Neuronal stem cell (in vitro differentiated cells): ENCODE data around the gene SCNN1A.
A peak's percentile ranks its signal among the peaks of the same experiment; 100 is the strongest.

Experiments
- DNase-seq: peaks from one replicate; pipeline ENCODE4 v3.0.0-alpha.2; 2013; ENCODE audit warnings: low spot score
- H2AFZ ChIP-seq: one replicate; pipeline ENCODE4 v1.6.1; 2013; ENCODE audit warnings: mild to moderate bottlenecking, low read length, inconsistent platforms
- H2AK5ac ChIP-seq: 2 replicates; pipeline ENCODE4 v1.6.1; 2013; ENCODE audit warnings: low read depth, mild to moderate bottlenecking, inconsistent platforms, low read length, moderate library complexity, mixed read lengths
- H2BK120ac ChIP-seq: 2 replicates; pipeline ENCODE4 v1.6.1; 2013; ENCODE audit warnings: low read depth, mild to moderate bottlenecking, inconsistent platforms, low read length, moderate library complexity, mixed read lengths
- H2BK12ac ChIP-seq: one replicate; pipeline ENCODE4 v1.6.1; 2013; ENCODE audit warnings: low read length, inconsistent platforms
- H2BK15ac ChIP-seq: 2 replicates; pipeline ENCODE4 v1.6.1; 2013; ENCODE audit warnings: mild to moderate bottlenecking, low read length, inconsistent platforms, mixed read lengths
- H2BK5ac ChIP-seq: one replicate; pipeline ENCODE4 v1.6.1; 2013; ENCODE audit warnings: inconsistent platforms, mild to moderate bottlenecking, low read length, moderate library complexity
- H3K14ac ChIP-seq: one replicate; pipeline ENCODE4 v1.6.1; 2013; ENCODE audit warnings: low read length, inconsistent platforms
- H3K18ac ChIP-seq: 2 replicates; pipeline ENCODE4 v1.6.1; 2013; ENCODE audit warnings: low read length, inconsistent platforms
- H3K23ac ChIP-seq: 2 replicates; pipeline ENCODE4 v1.6.1; 2013; ENCODE audit warnings: low read depth, mild to moderate bottlenecking, mixed read lengths, low read length, inconsistent platforms; ENCODE audit not compliant: poor library complexity
- H3K27ac ChIP-seq: replicated peaks from 3 replicates; pipeline ENCODE4 v1.5.1; 2013; ENCODE audit warnings: low read length, inconsistent platforms
- H3K27me3 ChIP-seq, 3 experiments: 2 replicates each; pipeline ENCODE4 v1.6.1; 2013; ENCODE audit warnings: low read length in 3 of 3, mild to moderate bottlenecking in 2 of 3, inconsistent platforms in 1 of 3, low read depth in 1 of 3, mixed read lengths in 1 of 3, moderate library complexity in 1 of 3; ENCODE audit not compliant: control insufficient read depth in 3 of 3, insufficient read depth in 3 of 3
- H3K36me3 ChIP-seq, 2 donors: replicated peaks in 1 of 2; 2 replicates each; pipeline ENCODE4 v1.6.1; 2013; ENCODE audit warnings: low read length in 2 of 2; ENCODE audit not compliant: control insufficient read depth in 2 of 2, insufficient read depth in 2 of 2
- H3K4ac ChIP-seq: 2 replicates; pipeline ENCODE4 v1.6.1; 2013; ENCODE audit warnings: inconsistent platforms, mild to moderate bottlenecking, low read length, moderate library complexity
- H3K4me1 ChIP-seq, 2 donors: 1 replicate in 1 of 2; 2 replicates in 1 of 2; pipeline ENCODE4 v1.6.1; 2013; ENCODE audit warnings: low read length in 2 of 2, low read depth in 1 of 2; ENCODE audit not compliant: control insufficient read depth in 2 of 2, insufficient read depth in 1 of 2
- H3K4me2 ChIP-seq: one replicate; pipeline ENCODE4 v1.6.1; 2013; ENCODE audit warnings: mild to moderate bottlenecking, low read length, inconsistent platforms; ENCODE audit not compliant: insufficient read depth, poor library complexity, severe bottlenecking
- H3K4me3 ChIP-seq, 2 donors: 2 replicates each; pipeline ENCODE4 v1.5.1; 2013; ENCODE audit warnings: low read length in 2 of 2, mild to moderate bottlenecking in 2 of 2, inconsistent platforms in 1 of 2, moderate library complexity in 1 of 2
- H3K79me1 ChIP-seq: one replicate; pipeline ENCODE4 v1.6.1; 2013; ENCODE audit warnings: low read depth, mild to moderate bottlenecking, inconsistent platforms, low read length, moderate library complexity
- H3K9ac ChIP-seq: one replicate; pipeline ENCODE4 v1.6.1; 2013; ENCODE audit warnings: mild to moderate bottlenecking, low read depth, low read length, inconsistent platforms; ENCODE audit not compliant: poor library complexity
- H3K9me3 ChIP-seq, 2 donors: replicated peaks in 1 of 2; 2 replicates each; pipeline versions ENCODE3 to v1.6.1; 2013; ENCODE audit warnings: low read length in 2 of 2, mild to moderate bottlenecking in 2 of 2, inconsistent platforms in 1 of 2, low read depth in 1 of 2, mixed read lengths in 1 of 2, moderate library complexity in 1 of 2; ENCODE audit not compliant: control insufficient read depth in 2 of 2, insufficient read depth in 1 of 2
- H4K8ac ChIP-seq: one replicate; pipeline ENCODE4 v1.6.1; 2013; ENCODE audit warnings: low read depth, mild to moderate bottlenecking, inconsistent platforms, low read length, moderate library complexity
- H4K91ac ChIP-seq: one replicate; pipeline ENCODE4 v1.6.1; 2013; ENCODE audit warnings: low read length, low read depth, mild to moderate bottlenecking, inconsistent platforms; ENCODE audit not compliant: poor library complexity
- WGBS, 2 donors: extraction: QIAGEN DNeasy Blood & Tissue Kit; methylation state at CpG; one replicate each; pipeline ENCODE4 v1.1.7; 2013; ENCODE audit warnings: missing lambda C conversion rate in 2 of 2, mixed read lengths in 1 of 2; ENCODE audit not compliant: insufficient read length in 2 of 2, insufficient replicate concordance in 1 of 2; ENCODE audit errors: extremely low coverage in 2 of 2; 5-methylcytosine and 5-hydroxymethylcytosine counted together

Gene SCNN1A

DNA sequence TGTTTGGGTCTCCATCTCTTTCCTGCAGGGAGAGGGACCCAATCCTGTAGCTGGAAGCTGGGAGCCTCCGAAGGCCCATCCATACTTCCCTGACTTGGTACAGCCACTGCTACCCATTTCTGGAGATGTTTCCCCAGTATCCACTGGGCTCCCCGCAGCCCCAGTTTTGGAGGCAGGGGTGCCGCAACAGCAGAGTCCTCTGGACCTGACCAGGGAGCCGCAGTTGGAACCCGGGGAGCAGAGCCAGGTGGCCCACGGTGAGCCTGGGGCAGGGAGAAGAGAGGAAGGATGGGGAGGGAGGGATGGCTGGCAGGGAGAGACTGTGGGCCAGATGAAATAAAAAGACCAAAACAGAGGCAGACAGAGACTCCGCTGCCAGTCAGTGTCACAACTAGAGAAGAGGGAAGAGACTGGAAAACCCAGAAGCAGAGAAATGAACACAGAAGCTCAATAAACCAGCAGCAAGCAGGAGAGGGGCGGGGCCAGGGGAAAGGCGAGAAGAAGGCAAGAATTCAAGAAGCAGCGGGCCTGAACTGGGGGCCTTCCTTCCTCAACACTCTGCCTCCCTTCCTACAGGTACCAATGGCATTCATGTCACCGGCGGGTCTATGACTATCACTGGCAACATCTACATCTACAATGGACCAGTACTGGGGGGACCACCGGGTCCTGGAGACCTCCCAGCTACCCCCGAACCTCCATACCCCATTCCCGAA is 14.9 kb upstream of the SCNN1A start:
- H2AFZ ChIP-seq: peak overlapping the region; percentile 55
- peak overlapping the region; percentile 27 for H3K18ac ChIP-seq
- DNase-seq: no peak
- H3K14ac ChIP-seq: no peak overlapping the region
- H3K27me3 ChIP-seq: peaks cover 0 to 11% (median 0%) of the 10 kb centered on the region in 3 experiments
- H3K27ac ChIP-seq: no peak overlapping the region
- H3K79me1 ChIP-seq: no peaks in the 10 kb centered on the region
- H2AK5ac ChIP-seq: no peak overlapping the region
- H3K9me3 ChIP-seq: no peaks in the 10 kb centered on the region
- no peak overlapping the region for H2BK12ac ChIP-seq
- H3K4me3 ChIP-seq: no peak overlapping the region
- H3K9ac ChIP-seq: peak overlapping the region; percentile 50
- no peaks in the 10 kb centered on the region for H3K4me1 ChIP-seq
- H2BK15ac ChIP-seq: peak overlapping the region; percentile 77
- no peak overlapping the region for H3K4ac ChIP-seq
- WGBS, 2 donors: no CpG with 5 or more reads among the region's 15 CpGs
- no peaks in the 10 kb centered on the region for H3K36me3 ChIP-seq
- peak overlapping the region; percentile 23 for H3K23ac ChIP-seq
- H4K91ac ChIP-seq: no peak overlapping the region
- no peak overlapping the region for H2BK5ac ChIP-seq
- H3K4me2 ChIP-seq: no peak overlapping the region
- no peak overlapping the region for H4K8ac ChIP-seq
- no peak overlapping the region for H2BK120ac ChIP-seq

DNA sequence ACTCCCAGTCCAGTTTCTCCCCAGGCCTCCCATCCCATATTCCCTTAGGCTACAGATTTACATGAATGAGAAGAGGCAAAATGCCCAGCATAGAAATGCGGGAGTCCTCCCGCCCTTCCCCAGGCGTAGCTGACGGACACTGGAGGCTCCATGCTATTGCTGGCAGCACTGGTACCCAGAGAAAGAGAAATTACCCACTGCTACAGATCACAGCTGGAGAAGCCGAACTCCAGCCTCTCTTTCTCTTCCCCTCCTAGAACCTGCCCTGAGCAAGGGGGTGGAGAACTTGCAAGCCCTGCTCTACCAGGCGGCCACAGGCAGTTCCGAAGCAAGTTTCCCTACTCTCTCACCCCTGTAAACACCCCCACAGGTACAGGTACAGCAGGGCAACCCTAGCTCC is 12.2 kb upstream of the SCNN1A start:
- Histone ChIP-seq H3K9me3 (no peaks in the 10 kb centered on the region), H2AFZ (no peak overlapping the region), H3K18ac (peak overlapping the region; percentile 19), H3K4ac (no peak overlapping the region), H4K8ac (no peak overlapping the region), H3K79me1 (no peaks in the 10 kb centered on the region), H3K4me1 (peaks cover 0 to 4% of the 10 kb centered on the region in 2 donors), H3K9ac (no peak overlapping the region), H2BK12ac (no peak overlapping the region), H3K23ac (no peak overlapping the region), H3K4me3 (no peak overlapping the region), H3K27me3 (peaks cover 0 to 11% (median 1%) of the 10 kb centered on the region in 3 experiments), H2BK15ac (no peak overlapping the region), H3K4me2 (no peak overlapping the region), H2BK120ac (no peak overlapping the region), H4K91ac (no peak overlapping the region), H2AK5ac (no peak overlapping the region), H3K27ac (no peak overlapping the region), H3K14ac (no peak overlapping the region), H3K36me3 (no peaks in the 10 kb centered on the region), H2BK5ac (no peak overlapping the region)
- WGBS, 2 donors: no CpG with 5 or more reads among the region's 7 CpGs
- no peak for DNase-seq

DNA sequence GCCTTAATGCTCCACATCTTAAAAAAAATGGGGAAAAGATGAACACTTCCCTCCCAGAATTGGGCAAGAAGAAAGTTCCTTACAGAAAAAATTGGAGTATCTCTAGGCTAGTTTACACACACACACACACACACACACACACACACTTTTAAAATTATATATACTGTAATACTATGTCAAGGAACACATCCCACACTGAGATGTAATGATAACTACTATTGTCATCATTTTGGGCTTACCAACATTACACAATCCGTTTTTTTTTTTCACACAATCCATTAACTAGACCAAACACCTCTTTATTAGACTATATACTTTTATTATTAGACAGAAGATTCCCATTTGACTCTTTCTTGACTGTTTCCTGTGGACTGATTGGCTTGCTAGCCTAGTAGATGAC is 11.1 kb upstream of the SCNN1A start:
- no peak overlapping the region for H2AK5ac ChIP-seq
- no peak overlapping the region for H3K4ac ChIP-seq
- 100% methylated on average over 1 of the region's 1 CpG; no CpG with 5 or more reads in 1 of the 2 donors for WGBS, 2 donors
- H3K27ac ChIP-seq: no peak overlapping the region
- H4K91ac ChIP-seq: no peak overlapping the region
- peaks cover 4 to 7% of the 10 kb centered on the region in 2 donors for H3K4me1 ChIP-seq
- no peak overlapping the region for H2BK15ac ChIP-seq
- no peak overlapping the region for H2BK12ac ChIP-seq
- no peaks in the 10 kb centered on the region for H3K36me3 ChIP-seq
- no peak overlapping the region for H2BK120ac ChIP-seq
- H3K4me3 ChIP-seq: no peak overlapping the region
- no peak overlapping the region for H2BK5ac ChIP-seq
- no peak overlapping the region for H3K9ac ChIP-seq
- no peak overlapping the region for H3K4me2 ChIP-seq
- no peak overlapping the region for H3K23ac ChIP-seq
- DNase-seq: no peak
- no peak overlapping the region for H4K8ac ChIP-seq
- H3K9me3 ChIP-seq: no peaks in the 10 kb centered on the region
- H3K79me1 ChIP-seq: no peaks in the 10 kb centered on the region
- H3K14ac ChIP-seq: no peak overlapping the region
- no peak overlapping the region for H3K18ac ChIP-seq
- peaks cover 0 to 11% (median 1%) of the 10 kb centered on the region in 3 experiments for H3K27me3 ChIP-seq
- H2AFZ ChIP-seq: no peak overlapping the region

DNA sequence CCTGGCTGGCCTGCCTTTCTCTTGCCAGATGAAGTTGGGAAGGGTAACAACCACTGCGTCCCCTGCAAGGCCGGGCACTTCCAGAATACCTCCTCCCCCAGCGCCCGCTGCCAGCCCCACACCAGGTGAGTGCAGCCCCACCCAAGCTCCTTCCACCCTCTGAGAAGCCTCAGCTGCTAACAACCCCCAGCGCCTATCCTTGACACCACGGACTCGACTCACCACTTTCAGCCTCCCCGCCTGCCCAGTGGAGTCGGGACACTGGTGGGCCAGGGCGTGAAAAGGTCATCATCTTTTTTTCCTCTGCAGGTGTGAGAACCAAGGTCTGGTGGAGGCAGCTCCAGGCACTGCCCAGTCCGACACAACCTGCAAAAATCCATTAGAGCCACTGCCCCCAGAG is 10.7 kb upstream of the SCNN1A start:
- Histone ChIP-seq H3K9me3 (no peaks in the 10 kb centered on the region), H4K91ac (no peak overlapping the region), H3K4me1 (peaks cover 4 to 7% of the 10 kb centered on the region in 2 donors), H3K36me3 (no peaks in the 10 kb centered on the region), H3K9ac (peak overlapping the region; percentile 30), H3K27ac (no peak overlapping the region), H3K14ac (no peak overlapping the region), H3K4me3 (no peak overlapping the region), H3K4me2 (no peak overlapping the region), H2BK12ac (no peak overlapping the region), H2AFZ (no peak overlapping the region), H4K8ac (no peak overlapping the region), H3K27me3 (peaks cover 0 to 15% (median 1%) of the 10 kb centered on the region in 3 experiments), H2BK15ac (no peak overlapping the region), H2AK5ac (no peak overlapping the region), H3K79me1 (no peaks in the 10 kb centered on the region), H3K4ac (no peak overlapping the region), H3K18ac (no peak overlapping the region), H2BK5ac (no peak overlapping the region), H3K23ac (no peak overlapping the region), H2BK120ac (peak overlapping the region; percentile 27)
- WGBS, 2 donors: no CpG with 5 or more reads among the region's 11 CpGs
- DNase-seq: no peak
